K562 (cell line): Measurements from ENCODE around the gene RNF123. TPM values are rescaled to one million over a fixed set of nuclear protein-coding genes. Genes with fewer than 3 reads are reported as not detected.

Experiments
- ATAC-seq: fragments of 200-7000 bp; cut with Tn5 transposase; 3 replicates; pipeline ENCODE4 v1.9.1; 2020; ENCODE audit warnings: moderate library complexity
- BruUV-seq: library from RNA; stranded (reverse); fragments of 400-500 nt; replicated peaks from 2 replicates; lab custom pipeline; 2021; lab: Mats Ljungman, UMichigan
- CTCF ChIA-PET: fragments of 300-600 bp; formaldehyde crosslinking; extraction: SDS; loops from one replicate; lab custom pipeline; 2021; ENCODE audit warnings: low intra/inter-chr PET ratio; lab: Yijun Ruan, JAX
- POLR2A ChIA-PET: fragments of 300-600, 350-650 bp; sonication (Branson Sonifier 250); formaldehyde crosslinking; extraction: SDS; loops from one replicate; lab custom pipeline; 2021; ENCODE audit warnings: antibody characterized with exemption, inconsistent platforms; lab: Yijun Ruan, JAX
- DNase-seq, 4 experiments: peaks; one replicate each; pipeline versions ENCODE4 v3.0.0 to v3.0.0-alpha.2; 2011 to 2018; ENCODE audit warnings: low spot score in 3 of 4, mixed read lengths in 3 of 4; ENCODE audit errors: extremely low read depth in 1 of 4
- FAIRE-seq: peaks from 2 replicates; lab custom pipeline; 2011; peaks lifted over from hg19 to GRCh38; lab: Jason Lieb, UNC
- H2AFZ ChIP-seq: 2 replicates; pipeline ENCODE4 v1.6.0; 2011; ENCODE audit warnings: low read depth, low read length, control low read depth, inconsistent platforms
- H3K27ac ChIP-seq: fragments of 200-600 bp; 3 replicates; pipeline ENCODE4 v1.8.0; 2011; ENCODE audit warnings: low read depth, mild to moderate bottlenecking, control low read depth, inconsistent platforms, low read length, moderate library complexity, mixed read lengths; ENCODE audit errors: extremely low read depth
- H3K27me3 ChIP-seq, 2 experiments: fragments of 300-600 bp in 1 of 2; 2 replicates in 1 of 2; 3 replicates in 1 of 2; pipeline versions ENCODE4 v1.6.0 to v1.8.0; 2011; ENCODE audit warnings: inconsistent platforms in 2 of 2, low read length in 2 of 2, mild to moderate bottlenecking in 1 of 2, mixed read lengths in 1 of 2, moderate library complexity in 1 of 2; ENCODE audit not compliant: control insufficient read depth in 2 of 2, insufficient read depth in 2 of 2
- H3K36me3 ChIP-seq: fragments of 300-600 bp; 3 replicates; pipeline ENCODE4 v1.8.0; 2011; ENCODE audit warnings: mild to moderate bottlenecking, low read length, inconsistent platforms; ENCODE audit not compliant: control insufficient read depth, insufficient read depth
- H3K4me1 ChIP-seq, 2 experiments: fragments of 200-600 bp in 1 of 2; replicated peaks in 1 of 2; 2 replicates in 1 of 2; 3 replicates in 1 of 2; pipeline versions ENCODE4 v1.5.1 to v1.8.0; 2011; ENCODE audit warnings: inconsistent platforms in 2 of 2, low read length in 2 of 2, mild to moderate bottlenecking in 1 of 2, mixed read lengths in 1 of 2, moderate library complexity in 1 of 2; ENCODE audit not compliant: control insufficient read depth in 2 of 2, insufficient read depth in 2 of 2
- H3K4me2 ChIP-seq: 2 replicates; pipeline ENCODE4 v1.6.1; 2011; ENCODE audit warnings: low read length, control low read depth, inconsistent platforms, mixed read lengths; ENCODE audit not compliant: insufficient read depth
- H3K4me3 ChIP-seq: fragments of 200-600 bp; sonication (generic), shearing (Covaris generic); 2 replicates; pipeline ENCODE4 v1.5.1; 2016; ENCODE audit warnings: control low read depth, inconsistent platforms
- H3K79me2 ChIP-seq: fragments of 200-600 bp; 3 replicates; pipeline ENCODE4 v1.8.0; 2011; ENCODE audit warnings: low read length, inconsistent platforms; ENCODE audit not compliant: control insufficient read depth, insufficient read depth
- H3K9ac ChIP-seq, 2 experiments: 2 replicates each; pipeline versions ENCODE4 v1.6.0 to v1.6.1; 2011; ENCODE audit warnings: low read depth in 2 of 2, low read length in 2 of 2, control low read depth in 1 of 2, inconsistent platforms in 1 of 2, mild to moderate bottlenecking in 1 of 2, mixed read lengths in 1 of 2; ENCODE audit not compliant: insufficient read depth in 1 of 2
- H3K9me1 ChIP-seq: one replicate; pipeline ENCODE4 v1.6.0; 2011; ENCODE audit warnings: inconsistent platforms, mild to moderate bottlenecking, low read length, moderate library complexity; ENCODE audit not compliant: control insufficient read depth, insufficient read depth
- H3K9me3 ChIP-seq: replicated peaks from 2 replicates; pipeline ENCODE4 v1.5.1; 2011; ENCODE audit warnings: low read depth, low read length, inconsistent platforms; ENCODE audit not compliant: control insufficient read depth, insufficient read depth
- H4K20me1 ChIP-seq: replicated peaks from 2 replicates; pipeline ENCODE4 v1.6.1; 2011; ENCODE audit warnings: low read length, inconsistent platforms, mixed read lengths; ENCODE audit not compliant: control insufficient read depth, insufficient read depth
- C11orf30 ChIP-seq: fragments of 450-650 bp; IDR thresholded peaks from 2 replicates; pipeline ENCODE4 v1.6.1; 2016; ENCODE audit warnings: low read depth, mild to moderate bottlenecking
- MAFF ChIP-seq: IDR thresholded peaks from 2 replicates; pipeline ENCODE4 v1.6.1; 2012; ENCODE audit warnings: low read length, improper control_type of control experiment
- MAFG ChIP-seq: fragments of 450-650 bp; conservative IDR thresholded peaks from 2 replicates; pipeline ENCODE4 v1.6.1; 2016; ENCODE audit warnings: missing genetic modification characterization, missing compliant biosample characterization
- MAFK ChIP-seq: IDR thresholded peaks from 2 replicates; pipeline ENCODE4 v1.6.1; 2011; ENCODE audit warnings: low read length, improper control_type of control experiment
- NFE2 ChIP-seq: IDR thresholded peaks from 2 replicates; pipeline ENCODE4 v1.6.1; 2014; ENCODE audit warnings: antibody characterized with exemption, low read depth
- ZNF316 ChIP-seq: fragments of 450-650 bp; IDR thresholded peaks from 2 replicates; pipeline ENCODE4 v1.6.1; 2016
- WGBS: fragments of 100-300 bp; shearing (Covaris generic); methylation state at CpG from one replicate; pipeline ENCODE4 v1.1.6; 2016; ENCODE audit warnings: low coverage, mixed read lengths; ENCODE audit not compliant: insufficient coverage; ENCODE audit errors: missing lambda C conversion rate; 5-methylcytosine and 5-hydroxymethylcytosine counted together
- in situ Hi-C: fragments of 300-500 bp; cut with MboI; formaldehyde crosslinking; loops from 4 replicates; pipeline ENCODE4 v1.15.0; 2018; ENCODE audit warnings: inconsistent platforms, mixed read lengths
- intact Hi-C: fragments of 100-400 bp; cut with micrococcal nuclease; formaldehyde crosslinking; loops from 2 replicates; pipeline ENCODE4 v1.14.2; 2022
- polyA plus RNA-seq, 8 experiments: library from polyadenylated mRNA; depleted of rRNA in 4 of 8; stranded (reverse) in 5 of 8; unstranded in 3 of 8; fragments of >200 nt; fragmentation: Nextera tagmentation in 2 of 8; fragmentation: Illumina TruSeq in 1 of 8; extraction: Ambion mirVana in 2 of 8; extraction: Trizol in 1 of 8; gene quantifications; 2 replicates each; pipeline versions ENCODE4 v1.2.1 to v1.2.3, GENCODE V29; 2011 to 2014; ENCODE audit warnings: inconsistent platforms in 1 of 8, missing spikeins in 1 of 8
- total RNA-seq, 7 experiments: library from RNA; depleted of rRNA in 6 of 7; stranded (reverse); fragments of >200 nt in 6 of 7; fragmentation: Illumina TruSeq in 2 of 7; extraction: Trizol in 2 of 7; gene quantifications; 2 replicates each; pipeline versions ENCODE4 v1.2.1 to v1.2.3, GENCODE V29; 2011 to 2021; ENCODE audit warnings: low replicate concordance in 1 of 7
- TF ChIP-seq, protein P1 (sequence below): fragments of 450-650 bp; IDR thresholded peaks from 2 replicates; pipeline ENCODE4 v1.7.1; 2018; ENCODE audit warnings: mild to moderate bottlenecking, low read depth; ENCODE audit not compliant: partially characterized antibody
- TF ChIP-seq, protein P2 (sequence below), 2 experiments: fragments of 450-650 bp in 1 of 2; IDR thresholded peaks; 2 replicates each; pipeline ENCODE4 v1.6.1; 2011 to 2017; ENCODE audit warnings: low read depth in 2 of 2, antibody characterized with exemption in 1 of 2, borderline replicate concordance in 1 of 2, low read length in 1 of 2, mild to moderate bottlenecking in 1 of 2, mixed read lengths in 1 of 2; ENCODE audit not compliant: control insufficient read depth in 1 of 2
- TF ChIP-seq, protein P3 (sequence below), 2 experiments: IDR thresholded peaks in 1 of 2; conservative IDR thresholded peaks in 1 of 2; 2 replicates each; pipeline ENCODE4 v1.6.1; 2016; ENCODE audit warnings: low read depth in 2 of 2, mild to moderate bottlenecking in 1 of 2, missing compliant biosample characterization in 1 of 2, missing genetic modification characterization in 1 of 2, moderate library complexity in 1 of 2

The RNF123 gene
- total and polyA plus RNA-seq, 9 of the 15 experiments (the other 6 are each of a cell fraction or from before 2014, with no cell fraction given) = 8.7 to 53.1 (median 17.5) TPM

DNA sequence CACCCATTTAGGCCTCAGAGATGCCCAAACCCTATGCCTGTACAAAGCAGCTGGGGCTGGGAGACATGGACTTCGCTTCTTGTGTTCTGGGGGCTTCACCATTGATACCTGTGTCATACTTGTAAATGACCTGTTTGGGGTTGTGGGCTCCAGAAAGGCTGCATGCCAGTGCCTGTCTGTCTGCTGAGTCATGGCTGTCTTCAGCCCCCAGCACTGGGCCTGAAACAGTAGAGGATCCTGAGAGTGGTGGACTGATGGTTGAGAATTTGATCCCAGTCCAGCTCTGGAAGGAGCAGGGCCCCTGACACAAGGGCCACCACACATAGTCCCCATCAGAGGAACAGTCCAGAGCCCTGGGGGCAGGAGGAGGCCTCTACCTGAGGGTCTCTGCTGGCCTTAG, 39.8 kb upstream of the RNF123 start:
- CTCF ChIA-PET = no interaction called here
- FAIRE-seq = no peak

More for the DNA sequence above, 39.8 kb upstream of the RNF123 start:
- Histone ChIP-seq H3K27me3 (no peaks in the 10 kb centered on the region), H4K20me1 (no peaks in the 10 kb centered on the region), H3K9ac (peak overlapping the region in 1 of 2 experiments; percentile 64; a peak in 2 of 4 replicates), H3K4me1 (peaks cover 3 to 21% of the 10 kb centered on the region in 2 experiments; a peak in 3 of 5 replicates), H3K9me1 (no peaks in the 10 kb centered on the region)
- ATAC-seq = peak; percentile 42
- in situ Hi-C loops = no loop called here
- BruUV-seq = no TSS peak
- 82% methylated on average over 1 of the region's 1 CpG for WGBS
- intact Hi-C loops = no loop called here
- TF ChIP-seq MAFF = peak; percentile 26; the same call in 1 of the 2 replicates
- TF ChIP-seq, protein P1, sequence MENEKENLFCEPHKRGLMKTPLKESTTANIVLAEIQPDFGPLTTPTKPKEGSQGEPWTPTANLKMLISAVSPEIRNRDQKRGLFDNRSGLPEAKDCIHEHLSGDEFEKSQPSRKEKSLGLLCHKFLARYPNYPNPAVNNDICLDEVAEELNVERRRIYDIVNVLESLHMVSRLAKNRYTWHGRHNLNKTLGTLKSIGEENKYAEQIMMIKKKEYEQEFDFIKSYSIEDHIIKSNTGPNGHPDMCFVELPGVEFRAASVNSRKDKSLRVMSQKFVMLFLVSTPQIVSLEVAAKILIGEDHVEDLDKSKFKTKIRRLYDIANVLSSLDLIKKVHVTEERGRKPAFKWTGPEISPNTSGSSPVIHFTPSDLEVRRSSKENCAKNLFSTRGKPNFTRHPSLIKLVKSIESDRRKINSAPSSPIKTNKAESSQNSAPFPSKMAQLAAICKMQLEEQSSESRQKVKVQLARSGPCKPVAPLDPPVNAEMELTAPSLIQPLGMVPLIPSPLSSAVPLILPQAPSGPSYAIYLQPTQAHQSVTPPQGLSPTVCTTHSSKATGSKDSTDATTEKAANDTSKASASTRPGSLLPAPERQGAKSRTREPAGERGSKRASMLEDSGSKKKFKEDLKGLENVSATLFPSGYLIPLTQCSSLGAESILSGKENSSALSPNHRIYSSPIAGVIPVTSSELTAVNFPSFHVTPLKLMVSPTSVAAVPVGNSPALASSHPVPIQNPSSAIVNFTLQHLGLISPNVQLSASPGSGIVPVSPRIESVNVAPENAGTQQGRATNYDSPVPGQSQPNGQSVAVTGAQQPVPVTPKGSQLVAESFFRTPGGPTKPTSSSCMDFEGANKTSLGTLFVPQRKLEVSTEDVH = no peak
- peak; percentile 35 for TF ChIP-seq C11orf30
- TF ChIP-seq MAFG = 0 out of 2 replicates have a peak, but pooled peaks have one; percentile 39
- TF ChIP-seq, protein P2, sequence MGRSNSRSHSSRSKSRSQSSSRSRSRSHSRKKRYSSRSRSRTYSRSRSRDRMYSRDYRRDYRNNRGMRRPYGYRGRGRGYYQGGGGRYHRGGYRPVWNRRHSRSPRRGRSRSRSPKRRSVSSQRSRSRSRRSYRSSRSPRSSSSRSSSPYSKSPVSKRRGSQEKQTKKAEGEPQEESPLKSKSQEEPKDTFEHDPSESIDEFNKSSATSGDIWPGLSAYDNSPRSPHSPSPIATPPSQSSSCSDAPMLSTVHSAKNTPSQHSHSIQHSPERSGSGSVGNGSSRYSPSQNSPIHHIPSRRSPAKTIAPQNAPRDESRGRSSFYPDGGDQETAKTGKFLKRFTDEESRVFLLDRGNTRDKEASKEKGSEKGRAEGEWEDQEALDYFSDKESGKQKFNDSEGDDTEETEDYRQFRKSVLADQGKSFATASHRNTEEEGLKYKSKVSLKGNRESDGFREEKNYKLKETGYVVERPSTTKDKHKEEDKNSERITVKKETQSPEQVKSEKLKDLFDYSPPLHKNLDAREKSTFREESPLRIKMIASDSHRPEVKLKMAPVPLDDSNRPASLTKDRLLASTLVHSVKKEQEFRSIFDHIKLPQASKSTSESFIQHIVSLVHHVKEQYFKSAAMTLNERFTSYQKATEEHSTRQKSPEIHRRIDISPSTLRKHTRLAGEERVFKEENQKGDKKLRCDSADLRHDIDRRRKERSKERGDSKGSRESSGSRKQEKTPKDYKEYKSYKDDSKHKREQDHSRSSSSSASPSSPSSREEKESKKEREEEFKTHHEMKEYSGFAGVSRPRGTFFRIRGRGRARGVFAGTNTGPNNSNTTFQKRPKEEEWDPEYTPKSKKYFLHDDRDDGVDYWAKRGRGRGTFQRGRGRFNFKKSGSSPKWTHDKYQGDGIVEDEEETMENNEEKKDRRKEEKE (IDR thresholded peaks at IDR 0.05; ENCODE audit: borderline replicate concordance in 1 of 2, control insufficient read depth in 1 of 2, low read depth in 2 of 2, low read length in 1 of 2) = no peak
- TF ChIP-seq, protein P3, sequence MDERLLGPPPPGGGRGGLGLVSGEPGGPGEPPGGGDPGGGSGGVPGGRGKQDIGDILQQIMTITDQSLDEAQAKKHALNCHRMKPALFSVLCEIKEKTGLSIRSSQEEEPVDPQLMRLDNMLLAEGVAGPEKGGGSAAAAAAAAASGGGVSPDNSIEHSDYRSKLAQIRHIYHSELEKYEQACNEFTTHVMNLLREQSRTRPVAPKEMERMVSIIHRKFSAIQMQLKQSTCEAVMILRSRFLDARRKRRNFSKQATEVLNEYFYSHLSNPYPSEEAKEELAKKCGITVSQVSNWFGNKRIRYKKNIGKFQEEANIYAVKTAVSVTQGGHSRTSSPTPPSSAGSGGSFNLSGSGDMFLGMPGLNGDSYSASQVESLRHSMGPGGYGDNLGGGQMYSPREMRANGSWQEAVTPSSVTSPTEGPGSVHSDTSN (CRISPR knock-in tag; IDR thresholded peaks at IDR 0.05; ENCODE audit: low read depth) = no peak
- TF ChIP-seq, protein P3 (tag; conservative IDR thresholded peaks at IDR 0.05; ENCODE audit: low read depth) = no peak
- peak; percentile 28; the same call in 1 of the 2 replicates for TF ChIP-seq ZNF316
- TF ChIP-seq MAFK = peak; percentile 12; the same call in 1 of the 2 replicates
- peak; percentile 68 for TF ChIP-seq NFE2
- TF ChIP-seq, all 486 proteins: peak for 6
- Histone ChIP-seq H3K4me2 (no peak overlapping the region), H3K36me3 (no peaks in the 10 kb centered on the region), H3K9me3 (no peaks in the 10 kb centered on the region), H3K4me3 (no peak overlapping the region), H2AFZ (no peak overlapping the region), H3K27ac (no peak overlapping the region), H3K79me2 (no peaks in the 10 kb centered on the region)
- POLR2A ChIA-PET = no interaction called here
- peak in 1 of 4 experiments; percentile 16 for DNase-seq
